H1 (cell line): ENCODE results near the gene NUMB. TPM values are rescaled to one million over a fixed set of nuclear protein-coding genes. Genes with fewer than 3 reads are reported as not detected.

Experiments used
- CTCF ChIA-PET: fragments of 300-600 bp; sonication (Branson Sonifier 250); formaldehyde crosslinking; loops from one replicate; lab custom pipeline; 2021; ENCODE audit not compliant: partially characterized antibody; lab: Charles Lee
- POLR2A ChIA-PET: fragments of 300-600 bp; sonication (Branson Sonifier 250); formaldehyde crosslinking; loops from one replicate; lab custom pipeline; 2021; ENCODE audit warnings: inconsistent platforms; ENCODE audit not compliant: partially characterized antibody; lab: Charles Lee
- DNase-seq, 2 experiments: peaks; one replicate each; pipeline versions ENCODE4 v3.0.0 to v3.0.0-alpha.2; 2010 to 2022; ENCODE audit warnings: low spot score in 2 of 2, low read depth in 1 of 2, mixed read lengths in 1 of 2
- FAIRE-seq: peaks from 2 replicates; lab custom pipeline; 2011; peaks lifted over from hg19 to GRCh38; lab: Jason Lieb, UNC
- H2AFZ ChIP-seq: 2 replicates; pipeline ENCODE4 v1.8.1; 2012; ENCODE audit warnings: low read length, inconsistent platforms
- H2AK5ac ChIP-seq: 2 replicates; pipeline ENCODE4 v1.6.1; 2013; ENCODE audit warnings: low read depth, low read length
- H2BK120ac ChIP-seq: replicated peaks from 2 replicates; pipeline ENCODE3; 2013; ENCODE audit warnings: low read depth, low read length, inconsistent platforms
- H2BK12ac ChIP-seq: 2 replicates; pipeline ENCODE4 v1.6.1; 2013; ENCODE audit warnings: low read depth, low read length
- H2BK15ac ChIP-seq: 2 replicates; pipeline ENCODE4 v1.6.1; 2013; ENCODE audit warnings: low read length
- H2BK20ac ChIP-seq: 2 replicates; pipeline ENCODE4 v1.6.1; 2013; ENCODE audit warnings: low read length
- H2BK5ac ChIP-seq: 2 replicates; pipeline ENCODE4 v1.6.1; 2013; ENCODE audit warnings: low read depth, low read length
- H3K14ac ChIP-seq: 2 replicates; pipeline ENCODE4 v1.6.1; 2013; ENCODE audit warnings: inconsistent platforms; ENCODE audit not compliant: insufficient read length
- H3K18ac ChIP-seq: 2 replicates; pipeline ENCODE4 v1.6.1; 2013; ENCODE audit warnings: low read length; ENCODE audit errors: extremely low read depth
- H3K23ac ChIP-seq: 2 replicates; pipeline ENCODE4 v1.6.1; 2013; ENCODE audit warnings: inconsistent platforms; ENCODE audit not compliant: insufficient read length
- H3K23me2 ChIP-seq: 2 replicates; pipeline ENCODE4 v1.6.1; 2013; ENCODE audit warnings: low read depth, low read length
- H3K27ac ChIP-seq: 2 replicates; pipeline ENCODE4 v1.6.1; 2011; ENCODE audit warnings: low read depth, low read length, inconsistent platforms
- H3K27me3 ChIP-seq, 4 experiments: replicated peaks in 1 of 4; 1 replicate in 1 of 4; 2 replicates in 3 of 4; pipeline versions ENCODE4 v1.6.1 to v1.8.1; 2011 to 2013; ENCODE audit warnings: low read length in 3 of 4, mild to moderate bottlenecking in 3 of 4, inconsistent platforms in 2 of 4, mixed read lengths in 2 of 4, moderate library complexity in 1 of 4; ENCODE audit not compliant: control insufficient read depth in 3 of 4, insufficient read depth in 3 of 4; ENCODE audit errors: extremely low read depth in 1 of 4
- H3K36me3 ChIP-seq, 4 experiments: 2 replicates each; pipeline versions ENCODE4 v1.6.1 to v1.8.1; 2011 to 2013; ENCODE audit warnings: mild to moderate bottlenecking in 4 of 4, low read length in 3 of 4, moderate library complexity in 2 of 4, control low read depth in 1 of 4, inconsistent platforms in 1 of 4; ENCODE audit not compliant: insufficient read depth in 4 of 4, control insufficient read depth in 2 of 4
- H3K4ac ChIP-seq: replicated peaks from 2 replicates; pipeline ENCODE3; 2013; ENCODE audit warnings: low read length, low read depth, mixed read lengths, inconsistent platforms; ENCODE audit not compliant: insufficient read length
- H3K4me1 ChIP-seq, 4 experiments: replicated peaks in 1 of 4; 1 replicate in 1 of 4; 2 replicates in 3 of 4; pipeline versions ENCODE4 v1.6.1 to v1.8.1; 2011 to 2013; ENCODE audit warnings: low read length in 3 of 4, inconsistent platforms in 2 of 4, mixed read lengths in 1 of 4; ENCODE audit not compliant: insufficient read depth in 4 of 4, control insufficient read depth in 3 of 4
- H3K4me2 ChIP-seq, 2 experiments: 2 replicates each; pipeline versions ENCODE4 v1.6.1 to v1.8.1; 2011 to 2013; ENCODE audit warnings: low read depth in 2 of 2, low read length in 2 of 2, control low read depth in 1 of 2, inconsistent platforms in 1 of 2, mild to moderate bottlenecking in 1 of 2; ENCODE audit not compliant: insufficient read depth in 1 of 2
- H3K4me3 ChIP-seq, 4 experiments: fragments of 200-600, 300-600 bp in 1 of 4; sonication (generic), shearing (Covaris generic), sonication (Bioruptor Twin) in 1 of 4; 2 replicates each; pipeline versions ENCODE4 v1.5.1 to v1.8.1; 2011 to 2016; ENCODE audit warnings: low read length in 4 of 4, low read depth in 3 of 4, control low read depth in 2 of 4, inconsistent platforms in 2 of 4, mild to moderate bottlenecking in 2 of 4, mixed read lengths in 1 of 4, moderate library complexity in 1 of 4; ENCODE audit not compliant: insufficient read depth in 2 of 4; ENCODE audit errors: extremely low read depth in 1 of 4
- H3K56ac ChIP-seq: replicated peaks from 2 replicates; pipeline ENCODE3; 2013; ENCODE audit warnings: low read depth, mild to moderate bottlenecking, mixed read lengths, low read length, inconsistent platforms; ENCODE audit not compliant: insufficient read length
- H3K79me1 ChIP-seq: 2 replicates; pipeline ENCODE4 v1.6.1; 2013; ENCODE audit warnings: low read depth, low read length, control low read depth
- H3K79me2 ChIP-seq, 2 experiments: 2 replicates each; pipeline versions ENCODE4 v1.6.1 to v1.8.1; 2012 to 2013; ENCODE audit warnings: low read length in 2 of 2, mild to moderate bottlenecking in 2 of 2, inconsistent platforms in 1 of 2; ENCODE audit not compliant: insufficient read depth in 2 of 2, control insufficient read depth in 1 of 2
- H3K9ac ChIP-seq, 4 experiments: replicated peaks in 1 of 4; 1 replicate in 1 of 4; 2 replicates in 3 of 4; pipeline versions ENCODE4 v1.6.1 to v1.8.1; 2011 to 2013; ENCODE audit warnings: low read depth in 3 of 4, low read length in 3 of 4, control low read depth in 2 of 4, mild to moderate bottlenecking in 2 of 4, moderate library complexity in 2 of 4, inconsistent platforms in 1 of 4; ENCODE audit errors: extremely low read depth in 1 of 4
- H3K9me3 ChIP-seq, 2 experiments: 2 replicates each; pipeline versions ENCODE4 v1.6.1 to v1.8.1; 2012 to 2013; ENCODE audit warnings: mild to moderate bottlenecking in 2 of 2, moderate library complexity in 2 of 2, control low read depth in 1 of 2, inconsistent platforms in 1 of 2, low read depth in 1 of 2, low read length in 1 of 2, mixed read lengths in 1 of 2; ENCODE audit not compliant: insufficient read depth in 2 of 2
- H4K20me1 ChIP-seq, 2 experiments: replicated peaks in 1 of 2; 2 replicates each; pipeline versions ENCODE3 to v1.8.1; 2011 to 2013; ENCODE audit warnings: inconsistent platforms in 2 of 2, low read length in 2 of 2, mild to moderate bottlenecking in 1 of 2; ENCODE audit not compliant: insufficient read depth in 2 of 2, control insufficient read depth in 1 of 2
- H4K5ac ChIP-seq: 2 replicates; pipeline ENCODE4 v1.6.1; 2013; ENCODE audit warnings: low read length, low read depth, mixed read lengths, inconsistent platforms; ENCODE audit not compliant: insufficient read length
- H4K8ac ChIP-seq: 2 replicates; pipeline ENCODE4 v1.8.0; 2013; ENCODE audit warnings: mild to moderate bottlenecking, moderate library complexity, low read length, inconsistent platforms; ENCODE audit not compliant: insufficient read depth; ENCODE audit errors: extremely low read depth
- H4K91ac ChIP-seq: replicated peaks from 2 replicates; pipeline ENCODE3; 2013; ENCODE audit warnings: low read length, mixed read lengths, inconsistent platforms; ENCODE audit not compliant: insufficient read length
- CEBPB ChIP-seq: IDR thresholded peaks from 2 replicates; pipeline ENCODE4 v1.6.1; 2012; ENCODE audit warnings: low read depth, low read length
- GABPA ChIP-seq: IDR thresholded peaks from 2 replicates; pipeline ENCODE4 v1.6.1; 2011; ENCODE audit warnings: mild to moderate bottlenecking, low read length, moderate library complexity, borderline replicate concordance; ENCODE audit not compliant: insufficient read depth
- MAFK ChIP-seq: IDR thresholded peaks from 2 replicates; pipeline ENCODE4 v1.6.1; 2012; ENCODE audit warnings: low read depth, mild to moderate bottlenecking, improper control_type of control experiment, low read length
- RAD21 ChIP-seq, 2 experiments: IDR thresholded peaks in 1 of 2; conservative IDR thresholded peaks in 1 of 2; 2 replicates each; pipeline ENCODE4 v1.6.1; 2011; ENCODE audit warnings: low read depth in 2 of 2, low read length in 2 of 2, improper control_type of control experiment in 1 of 2, inconsistent platforms in 1 of 2, mild to moderate bottlenecking in 1 of 2, moderate library complexity in 1 of 2
- SP2 ChIP-seq: IDR thresholded peaks from 2 replicates; pipeline ENCODE4 v1.6.1; 2012; ENCODE audit warnings: mild to moderate bottlenecking, low read length, inconsistent platforms
- TEAD4 ChIP-seq: IDR thresholded peaks from 2 replicates; pipeline ENCODE4 v1.6.1; 2012; ENCODE audit warnings: low read depth, low read length, inconsistent platforms, mixed read lengths
- ZNF274 ChIP-seq: IDR thresholded peaks from 2 replicates; pipeline ENCODE4 v1.7.0; 2012; ENCODE audit warnings: low read length, borderline replicate concordance; ENCODE audit errors: extremely low read depth
- WGBS, 2 experiments: shearing (Covaris generic) in 1 of 2; methylation state at CpG; one replicate each; pipeline versions ENCODE4 v1.1.6 to v1.1.7; 2013 to 2015; ENCODE audit warnings: low lambda C conversion rate in 2 of 2, mixed read lengths in 2 of 2, inconsistent platforms in 1 of 2, low coverage in 1 of 2, missing lambda C conversion rate in 1 of 2; ENCODE audit not compliant: insufficient replicate concordance in 2 of 2, insufficient coverage in 1 of 2, insufficient read length in 1 of 2; ENCODE audit errors: extremely low coverage in 1 of 2, missing lambda C conversion rate in 1 of 2; 5-methylcytosine and 5-hydroxymethylcytosine counted together
- polyA plus RNA-seq, 7 experiments: library from polyadenylated mRNA; depleted of rRNA in 3 of 7; stranded (reverse) in 5 of 7; unstranded in 2 of 7; fragments of >200 nt in 5 of 7; fragments of 200-250 nt in 2 of 7; gene quantifications; 1 replicate in 5 of 7; 2 replicates in 1 of 7; 4 replicates in 1 of 7; pipeline versions ENCODE4 v1.2.1 to v1.2.3, GENCODE V29; 2011 to 2013; ENCODE audit warnings: missing spikeins in 2 of 7, mixed read lengths in 2 of 7
- total RNA-seq: library from RNA; stranded (reverse); fragmentation: NEBNext Ultra II Directional; extraction: Animal tissue kit (Norgen Biotek cat#: 25700); gene quantifications from 2 replicates; pipeline ENCODE4 v1.2.1, GENCODE V29; 2021

Gene NUMB
- total and polyA plus RNA-seq, 2 of the 8 experiments (the other 6 are each of a cell fraction or from before 2014, with no cell fraction given) = 54.3 to 78.1 TPM

- Histone ChIP-seq H2BK15ac (no peak overlapping the region), H3K23me2 (no peaks in the 10 kb centered on the region), H3K18ac (no peak overlapping the region), H3K27me3 (no peaks in the 10 kb centered on the region), H2BK20ac (no peak overlapping the region), H3K9ac (no peak overlapping the region), H3K27ac (no peak overlapping the region), H3K79me2 (peaks cover 0 to 55% of the 10 kb centered on the region in 2 experiments; a peak in 2 of 4 replicates), H4K20me1 (peaks cover 0 to 2% of the 10 kb centered on the region in 2 experiments), H4K5ac (no peak overlapping the region), H2BK5ac (no peak overlapping the region), H3K36me3 (peaks cover 0 to 4% (median 0%) of the 10 kb centered on the region in 4 experiments; a peak in 2 of 8 replicates), H2AK5ac (no peak overlapping the region), H4K91ac (no peak overlapping the region), H4K8ac (no peak overlapping the region), H2AFZ (no peak overlapping the region), H3K4me2 (no peak overlapping the region), H3K4me3 (no peak overlapping the region), H3K14ac (no peak overlapping the region), H3K23ac (no peak overlapping the region), H3K9me3 (no peaks in the 10 kb centered on the region), H3K4ac (no peak overlapping the region), H3K4me1 (no peaks in the 10 kb centered on the region), H3K79me1 (peaks cover 7% of the 10 kb centered on the region), H2BK120ac (no peak overlapping the region), H3K56ac (no peak overlapping the region), H2BK12ac (no peak overlapping the region)
- ChIA-PET POLR2A (no interaction called here), CTCF (no interaction called here)
- no peak for DNase-seq
- TF ChIP-seq TEAD4 (no peak), SP2 (no peak), CEBPB (no peak), GABPA (no peak), MAFK (no peak), ZNF274 (no peak), RAD21 (IDR thresholded peaks at IDR 0.05 in 1 of 2, conservative IDR thresholded peaks at IDR 0.05 in 1 of 2; ENCODE audit: low read depth in 2 of 2, low read length in 2 of 2) (no peak)
- WGBS, 2 experiments = 71% methylated on average over 3 of the region's 3 CpGs; no CpG with 5 or more reads in 1 of the 2 experiments
- FAIRE-seq = no peak
These were observed 33.9 kb downstream of the NUMB start for GRCh38 chr14:73424453-73424852.
